BLaER1 (cell line): Measurements from ENCODE around the gene ARMC10.
"Not testable (repeated sequence)": the region's sequence is repeated elsewhere in the genome, so short reads cannot be mapped to it uniquely, and the experiment has no call there.

Source experiments
- H3K27ac ChIP-seq: shearing (Covaris generic); formaldehyde crosslinking; 2 replicates; pipeline ENCODE4 v1.8.1; 2022
- H3K27me3 ChIP-seq: shearing (Covaris generic); formaldehyde crosslinking; 2 replicates; pipeline ENCODE4 v1.8.1; 2022
- H3K36me3 ChIP-seq: shearing (Covaris generic); formaldehyde crosslinking; 2 replicates; pipeline ENCODE4 v1.8.1; 2022
- H3K4me1 ChIP-seq: shearing (Covaris generic); formaldehyde crosslinking; 2 replicates; pipeline ENCODE4 v1.8.1; 2022
- H3K4me2 ChIP-seq: shearing (Covaris generic); formaldehyde crosslinking; 2 replicates; pipeline ENCODE4 v1.8.1; 2022
- H3K4me3 ChIP-seq: shearing (Covaris generic); formaldehyde crosslinking; 2 replicates; pipeline ENCODE4 v1.8.1; 2022
- H3K9ac ChIP-seq: shearing (Covaris generic); formaldehyde crosslinking; 2 replicates; pipeline ENCODE4 v1.8.1; 2022
- H3K9me3 ChIP-seq: shearing (Covaris generic); formaldehyde crosslinking; 2 replicates; pipeline ENCODE4 v1.8.1; 2022
- H4K20me1 ChIP-seq: shearing (Covaris generic); formaldehyde crosslinking; 2 replicates; pipeline ENCODE4 v1.8.1; 2022
- Cebpa-rat ChIP-seq: shearing (Covaris generic); IDR thresholded peaks from 2 replicates; pipeline ENCODE4 v1.8.1; 2022

The ARMC10 gene

DNA sequence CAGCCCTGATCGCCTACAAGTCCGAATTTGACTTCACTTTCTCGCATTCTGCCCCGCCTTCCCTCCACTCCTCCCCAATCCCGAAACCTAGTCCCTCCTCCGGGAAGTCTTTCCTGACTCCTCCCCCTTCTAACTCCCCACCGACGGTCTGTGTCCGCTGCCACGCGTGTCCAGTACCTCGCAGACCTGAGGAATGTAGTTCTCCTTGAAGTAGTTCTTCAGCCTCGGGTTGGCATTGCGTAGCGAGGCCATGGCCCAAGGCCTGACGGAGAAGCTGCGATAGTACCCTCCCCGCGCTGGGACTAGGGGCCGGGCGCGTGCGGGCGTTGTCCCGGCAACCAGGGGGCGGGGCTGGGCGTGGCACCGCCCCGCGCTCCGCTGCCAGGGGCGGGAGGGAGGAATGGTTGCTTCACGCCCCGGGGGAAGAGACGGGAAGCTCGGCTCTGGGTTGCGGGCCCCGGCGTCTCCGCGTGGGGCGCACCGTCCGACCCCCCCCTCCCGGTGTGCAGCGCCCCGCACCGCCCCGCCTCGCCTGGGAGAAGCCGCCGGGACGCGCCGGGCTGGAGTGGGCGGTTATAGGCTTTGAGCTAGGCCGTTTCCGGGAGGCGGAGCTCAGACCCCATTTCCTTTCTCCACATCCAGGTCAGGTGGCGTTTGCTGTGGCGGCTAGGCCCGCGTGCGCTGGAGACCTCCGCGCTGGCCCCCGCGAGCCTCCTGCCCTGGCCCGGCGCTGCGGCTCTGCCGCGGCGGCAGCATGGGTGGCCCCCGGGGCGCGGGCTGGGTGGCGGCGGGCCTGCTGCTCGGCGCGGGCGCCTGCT lies at the start of gene ARMC10, which contains the start of gene FBXL13:
TSS of gene ARMC10 (plus strand) at position 622 of the 818 bp plus-strand sequence. CDS start at position 755, 133 bp downstream.
TSS of gene FBXL13 (minus strand) at position 278 of the 818 bp plus-strand sequence.
- peak; percentile 84 for TF ChIP-seq Cebpa-rat
- Histone ChIP-seq H3K4me2 (peak within 1 kb of the TSS; percentile 87), H4K20me1 (no peaks in the 10 kb centered on the region), H3K9ac (peak within 1 kb of the TSS; percentile 90), H3K4me3 (peak within 1 kb of the TSS; percentile 75), H3K27ac (peak within 1 kb of the TSS; percentile 93), H3K27me3 (no peaks in the 10 kb centered on the region), H3K36me3 (peaks cover 19% of the 10 kb centered on the region; the same call in 1 of the 2 replicates), H3K9me3 (peaks cover 7% of the 10 kb centered on the region), H3K4me1 (peaks cover 46% of the 10 kb centered on the region)

GRCh38 chr7:103025341-103025740 lies 49.6 kb upstream of the ARMC10 start:
- no peaks in the 10 kb centered on the region for H3K36me3 ChIP-seq
- H3K27ac ChIP-seq, result no peak overlapping the region
- no peak overlapping the region for H3K4me2 ChIP-seq
- H3K9me3 ChIP-seq, result peaks cover 18% of the 10 kb centered on the region
- H3K4me3 ChIP-seq, result no peak overlapping the region
- H3K4me1 ChIP-seq, result no peaks in the 10 kb centered on the region
- H3K9ac ChIP-seq, result no peak overlapping the region
- TF ChIP-seq Cebpa-rat, result no peak
- no peaks in the 10 kb centered on the region for H4K20me1 ChIP-seq
- H3K27me3 ChIP-seq, result no peaks in the 10 kb centered on the region

DNA sequence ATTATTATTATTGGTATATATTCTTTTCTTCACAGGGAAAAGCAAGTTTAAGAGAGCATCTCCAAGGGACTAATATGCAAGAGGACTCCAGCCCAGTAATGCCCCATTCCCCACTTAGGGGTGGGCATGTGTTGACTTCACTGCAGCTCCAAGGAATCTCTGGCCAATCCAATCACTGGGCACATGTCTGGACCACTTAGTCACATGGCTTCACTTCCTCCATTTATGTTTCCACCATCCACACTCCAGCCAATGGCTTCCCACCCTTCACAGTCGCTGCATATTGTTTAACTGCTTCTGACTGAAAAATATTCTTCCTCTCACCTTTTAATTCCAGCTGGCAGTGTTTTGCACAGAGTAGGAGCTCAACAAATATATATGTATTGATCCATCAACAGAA lies 43.9 kb upstream of the ARMC10 start:
- TF ChIP-seq Cebpa-rat, result no peak
- H3K4me3 ChIP-seq, result no peak overlapping the region
- no peaks in the 10 kb centered on the region for H4K20me1 ChIP-seq
- H3K4me1 ChIP-seq, result no peaks in the 10 kb centered on the region
- H3K36me3 ChIP-seq, result no peaks in the 10 kb centered on the region
- no peaks in the 10 kb centered on the region for H3K9me3 ChIP-seq
- H3K27me3 ChIP-seq, result no peaks in the 10 kb centered on the region
- H3K4me2 ChIP-seq, result no peak overlapping the region
- no peak overlapping the region for H3K27ac ChIP-seq
- no peak overlapping the region for H3K9ac ChIP-seq

DNA sequence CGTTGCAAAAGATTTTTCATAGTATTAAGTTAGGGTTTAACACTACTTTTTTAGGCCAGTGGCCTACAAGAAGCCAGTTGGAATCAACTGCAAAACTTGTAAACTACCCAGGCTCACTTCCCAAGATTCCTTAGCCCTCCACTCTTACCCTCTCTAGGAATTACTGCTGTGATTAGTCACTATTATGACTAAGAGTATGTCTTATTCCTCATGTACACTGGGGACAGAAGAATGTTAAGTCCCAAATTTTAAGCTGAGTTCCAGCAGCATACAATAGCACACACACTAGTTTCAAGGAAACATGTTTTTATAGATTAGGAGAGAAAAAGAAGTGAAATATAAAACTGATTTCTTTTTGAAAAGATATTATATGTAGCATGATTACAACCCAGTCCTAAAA lies 43.2 kb upstream of the ARMC10 start:
- Histone ChIP-seq H3K4me1 (no peaks in the 10 kb centered on the region), H3K9ac (no peak overlapping the region), H3K4me3 (no peak overlapping the region), H3K36me3 (no peaks in the 10 kb centered on the region), H3K27me3 (no peaks in the 10 kb centered on the region), H3K4me2 (no peak overlapping the region), H3K9me3 (no peaks in the 10 kb centered on the region), H3K27ac (no peak overlapping the region), H4K20me1 (no peaks in the 10 kb centered on the region)
- TF ChIP-seq Cebpa-rat, result no peak

DNA sequence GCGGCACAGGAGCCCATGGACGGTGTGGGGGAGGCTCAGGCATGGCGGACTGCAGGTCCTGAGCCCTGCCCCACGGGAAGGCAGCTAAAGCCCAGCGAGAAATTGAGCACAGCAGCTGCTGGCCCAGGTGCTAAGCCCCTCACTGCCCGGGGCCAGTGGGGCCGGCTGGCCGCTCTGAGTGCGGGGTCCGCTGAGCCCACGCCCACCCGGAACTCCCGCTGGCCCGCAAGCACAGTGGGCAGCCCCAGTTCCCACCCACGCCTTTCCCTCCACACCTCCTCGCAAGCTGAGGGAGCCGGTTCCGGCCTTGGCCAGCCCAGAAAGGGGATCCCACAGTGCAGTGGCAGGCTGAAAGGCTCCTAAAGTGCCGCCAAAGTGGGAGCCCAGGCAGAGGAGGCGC lies 40.6 kb upstream of the ARMC10 start:
- not testable (repeated sequence) for H3K36me3 ChIP-seq, H3K9ac ChIP-seq, H3K9me3 ChIP-seq, H3K4me2 ChIP-seq, H4K20me1 ChIP-seq, H3K4me1 ChIP-seq, H3K4me3 ChIP-seq, H3K27me3 ChIP-seq, H3K27ac ChIP-seq

GRCh38 chr7:103037476-103037822 lies 37.5 kb upstream of the ARMC10 start:
- no peaks in the 10 kb centered on the region for H3K4me1 ChIP-seq
- H3K27me3 ChIP-seq, result no peaks in the 10 kb centered on the region
- TF ChIP-seq Cebpa-rat, result no peak
- H3K27ac ChIP-seq, result no peak overlapping the region
- no peaks in the 10 kb centered on the region for H4K20me1 ChIP-seq
- H3K4me3 ChIP-seq, result no peak overlapping the region
- peaks cover 5% of the 10 kb centered on the region; the same call in 1 of the 2 replicates for H3K9me3 ChIP-seq
- no peak overlapping the region for H3K4me2 ChIP-seq
- H3K36me3 ChIP-seq, result no peaks in the 10 kb centered on the region
- H3K9ac ChIP-seq, result no peak overlapping the region

DNA sequence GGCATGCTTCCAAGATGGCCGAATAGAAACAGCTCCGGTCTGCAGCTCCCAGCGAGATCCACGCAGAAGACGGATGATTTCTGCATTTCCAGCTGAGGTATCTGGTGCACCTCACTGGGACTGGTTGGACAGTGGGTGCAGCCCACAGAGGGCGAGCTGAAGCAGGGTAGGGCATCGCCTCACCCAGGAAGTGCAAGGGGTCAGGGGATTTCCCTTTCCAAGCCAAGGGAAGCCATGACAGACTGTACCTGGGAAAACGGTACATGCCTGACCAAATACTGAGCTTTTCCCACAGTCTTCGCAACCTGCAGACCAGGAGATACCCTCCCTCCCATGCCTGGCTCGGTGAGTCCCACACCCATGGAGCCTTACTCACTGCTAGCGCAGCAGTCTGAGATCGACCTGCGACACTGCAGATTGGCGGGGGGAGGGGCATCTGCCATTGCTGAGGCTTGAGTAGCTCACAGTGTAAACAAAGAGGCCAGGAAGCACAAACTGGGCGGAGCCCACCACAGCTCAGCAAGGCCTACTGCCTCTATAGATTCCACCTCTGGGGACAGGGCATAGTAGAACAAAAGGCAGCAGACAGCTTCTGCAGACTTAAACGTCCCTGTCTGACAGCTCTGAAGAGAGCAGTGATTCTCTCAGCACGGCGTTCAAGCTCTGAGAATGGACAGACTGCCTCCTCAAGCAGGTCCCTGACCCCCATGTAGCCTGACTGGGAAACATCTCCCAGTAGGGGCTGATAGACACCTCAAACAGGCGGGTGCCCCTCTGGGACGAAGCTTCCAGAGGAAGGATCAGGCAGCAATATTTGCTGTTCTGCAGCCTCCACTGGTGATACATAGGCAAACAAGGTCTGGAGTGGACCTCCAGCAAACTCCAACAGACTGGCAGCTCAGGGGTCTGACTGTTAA lies 36.9 kb upstream of the ARMC10 start:
- H3K4me1 ChIP-seq, H3K9ac ChIP-seq, H3K27ac ChIP-seq, H3K4me2 ChIP-seq, H4K20me1 ChIP-seq, H3K4me3 ChIP-seq, H3K27me3 ChIP-seq, H3K36me3 ChIP-seq: not testable (repeated sequence)
- peaks cover 11% of the 10 kb centered on the region for H3K9me3 ChIP-seq

DNA sequence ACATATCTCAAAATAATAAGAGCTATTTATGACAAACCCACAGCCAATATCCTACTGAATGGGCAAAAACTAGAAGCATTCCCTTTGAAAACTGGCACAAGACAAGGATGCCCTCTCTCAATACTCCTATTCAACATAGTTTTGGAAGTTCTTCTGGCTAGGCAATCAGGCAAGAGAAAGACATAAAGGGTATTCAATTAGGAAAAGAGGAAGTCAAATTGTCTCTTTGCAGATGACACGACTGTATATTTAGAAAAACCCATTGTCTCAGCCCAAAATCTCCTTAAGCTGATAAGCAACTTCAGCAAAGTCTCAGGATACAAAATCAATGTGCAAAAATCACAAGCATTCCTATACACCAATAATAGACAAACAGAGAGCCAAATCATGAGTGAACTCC lies 33.1 kb upstream of the ARMC10 start:
- not testable (repeated sequence) for H3K4me1 ChIP-seq, H3K4me2 ChIP-seq, H3K9ac ChIP-seq, H3K4me3 ChIP-seq, H3K27me3 ChIP-seq, H3K27ac ChIP-seq, H3K36me3 ChIP-seq, H4K20me1 ChIP-seq
- H3K9me3 ChIP-seq, result peaks cover 36% of the 10 kb centered on the region

- TF ChIP-seq Cebpa-rat, result no peak
- Histone ChIP-seq H4K20me1 (no peaks in the 10 kb centered on the region), H3K27ac (no peak overlapping the region), H3K9ac (no peak overlapping the region), H3K27me3 (no peaks in the 10 kb centered on the region), H3K4me3 (no peak overlapping the region), H3K36me3 (no peaks in the 10 kb centered on the region), H3K4me1 (no peaks in the 10 kb centered on the region), H3K9me3 (peaks cover 62% of the 10 kb centered on the region), H3K4me2 (no peak overlapping the region)
Measured at GRCh38 chr7:103048833-103049232, 26.1 kb upstream of the ARMC10 start.

- no peaks in the 10 kb centered on the region for H3K4me1 ChIP-seq
- no peak overlapping the region for H3K4me2 ChIP-seq
- H3K36me3 ChIP-seq, result no peaks in the 10 kb centered on the region
- H3K27ac ChIP-seq, result no peak overlapping the region
- no peaks in the 10 kb centered on the region for H3K27me3 ChIP-seq
- TF ChIP-seq Cebpa-rat, result no peak
- H3K9me3 ChIP-seq, result peaks cover 48% of the 10 kb centered on the region
- H4K20me1 ChIP-seq, result no peaks in the 10 kb centered on the region
- no peak overlapping the region for H3K4me3 ChIP-seq
- no peak overlapping the region for H3K9ac ChIP-seq
Measured at GRCh38 chr7:103051519-103051918, 23.4 kb upstream of the ARMC10 start.

GRCh38 chr7:103056006-103056405 lies 18.9 kb upstream of the ARMC10 start:
- not testable (repeated sequence) for H3K4me1 ChIP-seq, H3K27me3 ChIP-seq, H3K4me3 ChIP-seq, H3K27ac ChIP-seq, H3K9me3 ChIP-seq, H3K4me2 ChIP-seq, H4K20me1 ChIP-seq, H3K9ac ChIP-seq, H3K36me3 ChIP-seq
